Endodermal cell (in vitro differentiated cells): Measurements from ENCODE around the gene UPK3B. TPM values are rescaled to one million over a fixed set of nuclear protein-coding genes. Genes with fewer than 3 reads are reported as not detected.

Experiments used
- DNase-seq: peaks from one replicate; pipeline ENCODE4 v3.0.0-alpha.2; 2017
- H3K27ac ChIP-seq: 2 replicates; pipeline ENCODE4 v1.5.1; 2013; ENCODE audit warnings: mild to moderate bottlenecking, low read depth, low read length, moderate library complexity
- H3K27me3 ChIP-seq: 2 replicates; pipeline ENCODE4 v1.6.1; 2013; ENCODE audit warnings: mild to moderate bottlenecking, low read length, moderate library complexity; ENCODE audit not compliant: insufficient read depth, control insufficient read depth, poor library complexity, severe bottlenecking
- H3K36me3 ChIP-seq: 2 replicates; pipeline ENCODE4 v1.7.0; 2013; ENCODE audit warnings: mild to moderate bottlenecking, low read length, moderate library complexity; ENCODE audit not compliant: control insufficient read depth, insufficient read depth
- H3K4me1 ChIP-seq: one replicate; pipeline ENCODE4 v1.7.0; 2013; ENCODE audit warnings: low read length; ENCODE audit not compliant: control insufficient read depth, insufficient read depth
- H3K4me3 ChIP-seq: 2 replicates; pipeline ENCODE4 v1.5.1; 2013; ENCODE audit warnings: mild to moderate bottlenecking, low read length, moderate library complexity
- H3K9ac ChIP-seq: 2 replicates; pipeline ENCODE4 v1.6.1; 2013; ENCODE audit warnings: mild to moderate bottlenecking, low read length, moderate library complexity; ENCODE audit not compliant: poor library complexity, severe bottlenecking; ENCODE audit errors: extremely low read depth
- H3K9me3 ChIP-seq: 2 replicates; pipeline ENCODE4 v1.6.1; 2013; ENCODE audit warnings: mild to moderate bottlenecking, low read length, moderate library complexity; ENCODE audit not compliant: control insufficient read depth
- H3K27ac Mint-ChIP-seq: 2 replicates; pipeline ENCODE4 v1.8.0; 2020; ENCODE audit warnings: mixed read lengths
- H3K27me3 Mint-ChIP-seq: 2 replicates; pipeline ENCODE4 v1.8.0; 2021; ENCODE audit warnings: mild to moderate bottlenecking, mixed read lengths; ENCODE audit not compliant: insufficient read depth
- H3K36me3 Mint-ChIP-seq: 2 replicates; pipeline ENCODE4 v1.8.0; 2020; ENCODE audit warnings: low read depth, mixed read lengths
- H3K4me1 Mint-ChIP-seq: 2 replicates; pipeline ENCODE4 v1.8.0; 2020; ENCODE audit warnings: mixed read lengths
- H3K4me3 Mint-ChIP-seq: 2 replicates; pipeline ENCODE4 v1.8.0; 2020; ENCODE audit warnings: mild to moderate bottlenecking, moderate library complexity, mixed read lengths
- H3K9me3 Mint-ChIP-seq: 2 replicates; pipeline ENCODE4 v1.8.0; 2020; ENCODE audit warnings: mild to moderate bottlenecking, mixed read lengths
- WGBS, 2 experiments: methylation state at CpG; one replicate each; pipeline versions ENCODE4 v1.1.5 to v1.1.7; 2013; ENCODE audit warnings: missing lambda C conversion rate in 2 of 2, mixed read lengths in 1 of 2; ENCODE audit not compliant: insufficient coverage in 1 of 2, insufficient read length in 1 of 2; 5-methylcytosine and 5-hydroxymethylcytosine counted together
- total RNA-seq, 2 donors: library from RNA; stranded (reverse); fragmentation: NEBNext Ultra II Directional in 1 of 2; extraction: Animal tissue kit (Norgen Biotek cat#: 25700) in 1 of 2; gene quantifications; 2 replicates in 1 of 2; 3 replicates in 1 of 2; pipeline ENCODE4 v1.2.1, GENCODE V29; 2021
- TF ChIP-seq, protein P1 (sequence below): fragments of 200-600 bp; sonication (generic); conservative IDR thresholded peaks from 2 replicates; pipeline ENCODE4 v1.5.0; 2021; ENCODE audit warnings: antibody characterized with exemption, mild to moderate bottlenecking

Gene UPK3B
- total RNA-seq, 2 donors from 2014 or later, result 1.2 to 2.3 TPM

DNA sequence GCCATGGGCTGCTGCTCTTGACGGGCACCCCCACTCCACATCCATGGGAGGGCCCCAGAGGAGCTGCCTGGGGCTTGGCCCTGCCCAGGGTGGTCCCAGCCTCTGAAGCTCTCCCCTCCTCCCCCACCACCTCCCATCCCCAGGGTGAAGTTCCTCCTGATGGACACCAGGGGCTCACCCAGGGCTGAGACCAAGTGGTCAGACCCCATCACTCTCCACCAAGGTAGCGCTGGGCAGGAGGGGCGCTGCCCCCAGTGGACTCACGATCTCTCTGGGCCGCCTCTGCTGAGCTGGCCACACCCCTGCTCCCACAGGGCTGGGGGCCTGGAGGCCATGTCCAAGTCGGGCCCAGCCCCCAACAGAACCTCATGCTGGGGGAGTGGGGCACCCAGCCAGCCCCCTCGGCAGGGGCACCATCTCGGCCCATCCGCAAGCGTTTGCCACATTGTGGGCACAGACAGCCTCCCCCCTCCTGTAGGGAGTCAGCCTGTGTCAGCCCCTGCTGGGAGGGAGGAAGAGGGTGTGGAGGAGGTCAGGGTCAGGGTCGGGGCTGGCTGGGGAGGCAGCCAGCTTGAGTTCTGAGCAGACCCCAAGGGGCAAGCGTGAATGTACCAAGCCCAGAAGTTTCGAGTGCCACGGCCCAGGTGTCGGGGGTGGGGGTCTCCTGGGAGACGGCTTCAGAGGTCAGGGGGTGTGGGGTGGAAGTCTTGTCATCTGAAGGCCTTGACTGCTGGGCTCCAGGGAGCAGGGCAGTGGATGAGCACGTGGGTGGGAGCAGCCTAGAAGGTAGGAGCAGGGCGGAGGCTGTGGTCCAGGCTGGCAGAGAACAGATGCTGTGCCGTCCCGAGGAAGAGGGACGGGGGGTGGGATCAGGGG lies 2.8 kb downstream of the UPK3B start:
- TF ChIP-seq, protein P1, sequence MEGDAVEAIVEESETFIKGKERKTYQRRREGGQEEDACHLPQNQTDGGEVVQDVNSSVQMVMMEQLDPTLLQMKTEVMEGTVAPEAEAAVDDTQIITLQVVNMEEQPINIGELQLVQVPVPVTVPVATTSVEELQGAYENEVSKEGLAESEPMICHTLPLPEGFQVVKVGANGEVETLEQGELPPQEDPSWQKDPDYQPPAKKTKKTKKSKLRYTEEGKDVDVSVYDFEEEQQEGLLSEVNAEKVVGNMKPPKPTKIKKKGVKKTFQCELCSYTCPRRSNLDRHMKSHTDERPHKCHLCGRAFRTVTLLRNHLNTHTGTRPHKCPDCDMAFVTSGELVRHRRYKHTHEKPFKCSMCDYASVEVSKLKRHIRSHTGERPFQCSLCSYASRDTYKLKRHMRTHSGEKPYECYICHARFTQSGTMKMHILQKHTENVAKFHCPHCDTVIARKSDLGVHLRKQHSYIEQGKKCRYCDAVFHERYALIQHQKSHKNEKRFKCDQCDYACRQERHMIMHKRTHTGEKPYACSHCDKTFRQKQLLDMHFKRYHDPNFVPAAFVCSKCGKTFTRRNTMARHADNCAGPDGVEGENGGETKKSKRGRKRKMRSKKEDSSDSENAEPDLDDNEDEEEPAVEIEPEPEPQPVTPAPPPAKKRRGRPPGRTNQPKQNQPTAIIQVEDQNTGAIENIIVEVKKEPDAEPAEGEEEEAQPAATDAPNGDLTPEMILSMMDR, result peak; percentile 73
- H3K9me3 ChIP-seq, result no peaks in the 10 kb centered on the region
- Mint-ChIP-seq H3K4me3 (no peak overlapping the region), H3K4me1 (peaks cover 4% of the 10 kb centered on the region), H3K27me3 (no peaks in the 10 kb centered on the region), H3K36me3 (no peaks in the 10 kb centered on the region), H3K27ac (no peak overlapping the region), H3K9me3 (no peaks in the 10 kb centered on the region)
- 27 to 76% methylated on average over 2 to 21 of the region's 21 CpGs for WGBS, 2 experiments
- no peak overlapping the region for H3K9ac ChIP-seq
- H3K36me3 ChIP-seq, result no peaks in the 10 kb centered on the region
- peaks cover 3% of the 10 kb centered on the region for H3K4me1 ChIP-seq
- peak; percentile 87 for DNase-seq
- no peak overlapping the region for H3K4me3 ChIP-seq
- H3K27ac ChIP-seq, result no peak overlapping the region
- H3K27me3 ChIP-seq, result no peaks in the 10 kb centered on the region

DNA sequence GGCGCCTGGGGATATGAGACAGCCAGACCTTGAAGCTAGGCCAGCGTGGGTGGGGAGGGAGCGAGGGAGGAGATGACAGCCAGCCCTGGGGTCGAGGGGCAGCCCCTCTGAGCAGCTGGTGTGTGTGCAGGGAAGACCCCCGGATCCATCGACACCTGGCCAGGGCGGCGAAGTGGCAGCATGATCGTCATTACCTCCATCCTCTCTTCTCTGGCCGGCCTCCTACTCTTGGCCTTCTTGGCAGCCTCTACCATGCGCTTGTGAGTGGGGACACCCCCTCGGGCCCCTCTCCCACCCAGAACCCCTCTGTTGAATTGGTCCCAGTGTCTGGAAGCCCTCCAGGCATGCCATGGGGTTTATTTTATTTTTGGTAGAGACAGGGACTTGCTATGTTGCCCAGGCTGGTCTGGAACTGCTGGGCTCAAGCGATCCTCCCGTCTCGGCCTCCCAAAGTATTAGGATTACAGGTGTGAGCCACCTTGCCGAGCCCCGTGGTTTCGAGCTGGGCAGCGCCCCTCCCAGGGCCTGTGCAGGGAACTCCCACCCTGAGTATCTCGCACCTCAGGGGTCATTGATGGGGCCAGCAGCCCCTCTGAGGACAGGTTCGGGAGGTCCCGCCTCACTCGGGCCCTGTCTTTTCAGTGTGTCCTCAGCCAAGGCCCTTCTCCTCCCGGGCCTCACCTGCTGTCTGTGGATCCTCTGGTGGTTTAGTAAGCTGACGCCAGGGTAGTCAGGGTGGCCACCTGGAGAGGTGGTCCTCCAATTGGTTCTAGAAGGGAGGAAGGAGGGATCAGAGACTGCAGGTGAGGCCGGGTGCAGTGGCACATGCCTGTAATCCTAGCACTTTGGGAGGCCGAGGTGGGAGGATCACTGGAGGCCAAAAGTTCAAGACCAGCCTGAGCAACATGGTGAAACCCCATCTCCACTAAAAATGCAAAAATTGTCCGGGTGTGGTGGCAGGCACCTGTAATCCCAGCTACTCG lies 3.8 kb downstream of the UPK3B start:
- Mint-ChIP-seq H3K9me3 (no peaks in the 10 kb centered on the region), H3K27me3 (no peaks in the 10 kb centered on the region), H3K27ac (no peak overlapping the region), H3K4me3 (no peak overlapping the region), H3K4me1 (peaks cover 4% of the 10 kb centered on the region), H3K36me3 (no peaks in the 10 kb centered on the region)
- TF ChIP-seq, protein P1, result no peak
- no peak overlapping the region for H3K9ac ChIP-seq
- H3K4me3 ChIP-seq, result no peak overlapping the region
- peaks cover 3% of the 10 kb centered on the region for H3K4me1 ChIP-seq
- DNase-seq, result peak; percentile 38
- H3K27ac ChIP-seq, result no peak overlapping the region
- WGBS, 2 experiments, result 92 to 94% methylated on average over 13 to 29 of the region's 29 CpGs
- no peaks in the 10 kb centered on the region for H3K36me3 ChIP-seq
- H3K27me3 ChIP-seq, result no peaks in the 10 kb centered on the region
- no peaks in the 10 kb centered on the region for H3K9me3 ChIP-seq

DNA sequence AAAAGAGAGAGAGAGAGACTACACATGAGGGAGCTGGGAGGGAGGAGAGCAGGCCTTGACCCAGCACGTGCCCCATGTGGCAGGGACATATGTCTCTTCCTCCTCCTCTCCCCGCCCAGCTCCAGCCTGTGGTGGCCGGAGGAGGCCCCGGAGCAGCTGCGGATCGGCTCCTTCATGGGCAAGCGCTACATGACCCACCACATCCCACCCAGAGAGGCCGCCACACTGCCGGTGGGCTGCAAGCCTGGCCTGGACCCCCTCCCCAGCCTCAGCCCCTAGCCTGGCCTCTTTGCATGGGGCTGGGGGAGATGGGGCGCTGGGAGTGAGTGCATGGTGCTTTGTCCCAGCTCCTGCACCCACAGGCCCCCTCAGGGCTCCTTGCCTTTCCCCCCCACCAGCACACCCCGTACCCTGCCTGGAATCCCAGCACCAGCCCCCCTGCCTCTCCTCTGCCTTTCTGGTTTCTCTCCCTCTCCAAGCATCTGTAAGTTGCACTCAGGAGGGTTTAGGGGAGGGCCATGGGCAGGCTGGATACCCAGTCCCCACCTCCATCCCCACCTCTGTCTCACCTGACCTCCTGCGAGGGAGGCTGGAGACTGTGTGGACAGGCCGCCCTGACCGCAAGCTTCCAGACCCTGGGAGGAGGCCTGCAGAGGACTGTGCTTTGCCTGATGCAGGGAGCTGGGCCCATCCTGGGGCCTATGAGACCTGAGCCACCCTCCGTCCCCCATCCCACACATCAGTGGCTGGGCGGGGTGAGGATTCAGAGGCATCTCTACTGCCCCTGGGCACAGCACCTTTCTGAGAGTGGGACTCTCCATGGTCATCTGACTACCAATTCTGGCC lies 4.8 kb downstream of the UPK3B start:
- no peak overlapping the region for H3K4me3 Mint-ChIP-seq
- H3K36me3 Mint-ChIP-seq, result no peaks in the 10 kb centered on the region
- H3K4me3 ChIP-seq, result no peak overlapping the region
- H3K27me3 Mint-ChIP-seq, result no peaks in the 10 kb centered on the region
- no peak overlapping the region for H3K27ac ChIP-seq
- no peaks in the 10 kb centered on the region for H3K9me3 Mint-ChIP-seq
- H3K27ac Mint-ChIP-seq, result no peak overlapping the region
- 90% methylated on average over 3 to 15 of the region's 16 CpGs for whole genome bisulfite sequencing, 2 experiments
- DNase-seq, result peak; percentile 42
- H3K4me1 ChIP-seq, result peaks cover 3% of the 10 kb centered on the region
- no peak overlapping the region for H3K9ac ChIP-seq
- H3K9me3 ChIP-seq, result no peaks in the 10 kb centered on the region
- TF ChIP-seq, protein P1, result no peak
- no peaks in the 10 kb centered on the region for H3K27me3 ChIP-seq
- no peaks in the 10 kb centered on the region for H3K4me1 Mint-ChIP-seq
- no peaks in the 10 kb centered on the region for H3K36me3 ChIP-seq
